Bronchial epithelial cell (primary cell): ENCODE results near the gene YY1AP1. TPM values are rescaled to one million over a fixed set of nuclear protein-coding genes. Genes with fewer than 3 reads are reported as not detected.
A peak's percentile ranks its signal among the peaks of the same experiment; 100 is the strongest.
"Not testable (repeated sequence)": the region's sequence is repeated elsewhere in the genome, so short reads cannot be mapped to it uniquely, and the experiment has no call there.

Experiments used
- DNase-seq: peaks from one replicate; pipeline ENCODE4 v3.0.0-alpha.2; 2010; ENCODE audit warnings: low read depth
- FAIRE-seq: peaks from 2 replicates; lab custom pipeline; 2011; peaks lifted over from hg19 to GRCh38; lab: Jason Lieb, UNC
- H3K27me3 ChIP-seq: 2 replicates; pipeline ENCODE4 v1.5.1; 2011; ENCODE audit warnings: low read length; ENCODE audit not compliant: control insufficient read depth, insufficient read depth
- H3K36me3 ChIP-seq: 2 replicates; pipeline ENCODE4 v1.5.1; 2011; ENCODE audit warnings: low read length; ENCODE audit not compliant: control insufficient read depth, insufficient read depth
- H3K4me3 ChIP-seq: 2 replicates; pipeline ENCODE4 v1.5.1; 2011; ENCODE audit warnings: mild to moderate bottlenecking, low read depth, low read length, control low read depth
- total RNA-seq: library from RNA; depleted of rRNA; stranded (reverse); fragments of >200 nt; gene quantifications from 2 replicates; pipeline ENCODE4 v1.2.1, GENCODE V29; 2014
- TF ChIP-seq, protein P1 (sequence below): IDR thresholded peaks from 2 replicates; pipeline ENCODE4 v1.5.1; 2011; ENCODE audit warnings: mild to moderate bottlenecking, moderate library complexity, low read length, control low read depth, inconsistent platforms; ENCODE audit not compliant: insufficient read depth, severe bottlenecking

YY1AP1 gene
- total RNA-seq, 1 donor from 2014 or later: 24.0 TPM

DNA sequence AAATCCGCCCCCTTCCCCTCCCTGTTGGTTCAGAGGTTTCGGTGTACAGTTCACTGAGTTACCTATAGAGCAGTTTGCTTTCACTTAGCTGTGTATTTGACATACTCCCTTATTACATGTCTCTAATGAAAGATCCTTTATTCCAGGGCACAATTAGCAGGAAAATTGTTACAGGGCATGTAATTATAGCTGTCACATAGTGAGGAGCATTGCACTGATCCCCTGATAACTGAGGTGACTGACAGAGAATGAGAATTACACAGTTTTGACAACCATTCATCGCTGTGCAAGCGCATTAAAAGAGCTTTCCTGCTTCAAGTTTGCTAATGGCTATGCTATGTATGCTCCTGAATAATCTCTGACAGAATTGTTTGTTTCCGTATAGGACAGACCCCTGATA, 27.2 kb upstream of the YY1AP1 start:
- Histone ChIP-seq H3K4me3 (no peak overlapping the region), H3K36me3 (no peaks in the 10 kb centered on the region), H3K27me3 (no peaks in the 10 kb centered on the region)
- DNase-seq: no peak
- FAIRE-seq: no peak
- TF ChIP-seq, protein P1, sequence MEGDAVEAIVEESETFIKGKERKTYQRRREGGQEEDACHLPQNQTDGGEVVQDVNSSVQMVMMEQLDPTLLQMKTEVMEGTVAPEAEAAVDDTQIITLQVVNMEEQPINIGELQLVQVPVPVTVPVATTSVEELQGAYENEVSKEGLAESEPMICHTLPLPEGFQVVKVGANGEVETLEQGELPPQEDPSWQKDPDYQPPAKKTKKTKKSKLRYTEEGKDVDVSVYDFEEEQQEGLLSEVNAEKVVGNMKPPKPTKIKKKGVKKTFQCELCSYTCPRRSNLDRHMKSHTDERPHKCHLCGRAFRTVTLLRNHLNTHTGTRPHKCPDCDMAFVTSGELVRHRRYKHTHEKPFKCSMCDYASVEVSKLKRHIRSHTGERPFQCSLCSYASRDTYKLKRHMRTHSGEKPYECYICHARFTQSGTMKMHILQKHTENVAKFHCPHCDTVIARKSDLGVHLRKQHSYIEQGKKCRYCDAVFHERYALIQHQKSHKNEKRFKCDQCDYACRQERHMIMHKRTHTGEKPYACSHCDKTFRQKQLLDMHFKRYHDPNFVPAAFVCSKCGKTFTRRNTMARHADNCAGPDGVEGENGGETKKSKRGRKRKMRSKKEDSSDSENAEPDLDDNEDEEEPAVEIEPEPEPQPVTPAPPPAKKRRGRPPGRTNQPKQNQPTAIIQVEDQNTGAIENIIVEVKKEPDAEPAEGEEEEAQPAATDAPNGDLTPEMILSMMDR: no peak

GRCh38 chr1:155715056-155715455, 26.5 kb upstream of the YY1AP1 start:
- H3K36me3 ChIP-seq, FAIRE-seq, DNase-seq, H3K27me3 ChIP-seq, H3K4me3 ChIP-seq: not testable (repeated sequence)

GRCh38 chr1:155713075-155713474, 24.5 kb upstream of the YY1AP1 start:
- Histone ChIP-seq H3K27me3 (no peaks in the 10 kb centered on the region), H3K4me3 (no peak overlapping the region), H3K36me3 (peaks cover 1% of the 10 kb centered on the region)
- DNase-seq (no peak), FAIRE-seq (no peak)
- TF ChIP-seq, protein P1: no peak

GRCh38 chr1:155712636-155713035, 24.1 kb upstream of the YY1AP1 start:
- not testable (repeated sequence) for H3K27me3 ChIP-seq, H3K36me3 ChIP-seq, H3K4me3 ChIP-seq, DNase-seq, FAIRE-seq

- not testable (repeated sequence) for FAIRE-seq, H3K36me3 ChIP-seq, DNase-seq, H3K27me3 ChIP-seq, H3K4me3 ChIP-seq
Measured at GRCh38 chr1:155711457-155711856, 22.9 kb upstream of the YY1AP1 start.

GRCh38 chr1:155709391-155709790, 20.8 kb upstream of the YY1AP1 start:
- FAIRE-seq: no peak
- TF ChIP-seq, protein P1: no peak
- H3K36me3 ChIP-seq: peaks cover 1% of the 10 kb centered on the region
- no peak for DNase-seq
- H3K4me3 ChIP-seq: no peak overlapping the region
- H3K27me3 ChIP-seq: no peaks in the 10 kb centered on the region

DNA sequence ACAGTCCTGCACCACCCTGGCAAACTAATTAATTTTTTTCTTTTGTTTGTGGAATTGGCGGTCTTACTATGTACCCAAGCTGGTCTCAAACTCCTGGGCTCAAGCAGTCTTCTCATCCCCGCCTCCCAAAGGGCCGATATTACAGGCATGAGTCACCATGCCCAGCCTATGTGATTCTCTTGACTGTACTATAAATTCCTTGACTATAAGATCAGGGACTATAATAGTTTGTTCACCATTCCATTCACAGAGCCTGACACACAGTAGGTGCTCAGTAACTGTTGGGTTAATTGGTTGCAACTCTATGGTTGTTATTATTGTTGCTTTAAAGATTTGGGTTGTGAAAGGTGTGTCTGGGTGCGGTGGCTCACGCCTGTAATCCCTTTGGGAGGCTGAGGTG, 17.6 kb upstream of the YY1AP1 start:
- FAIRE-seq (no peak), DNase-seq (peak; percentile 55)
- TF ChIP-seq, protein P1: no peak
- H3K27me3 ChIP-seq: no peaks in the 10 kb centered on the region
- no peak overlapping the region for H3K4me3 ChIP-seq
- peaks cover 1% of the 10 kb centered on the region for H3K36me3 ChIP-seq

DNA sequence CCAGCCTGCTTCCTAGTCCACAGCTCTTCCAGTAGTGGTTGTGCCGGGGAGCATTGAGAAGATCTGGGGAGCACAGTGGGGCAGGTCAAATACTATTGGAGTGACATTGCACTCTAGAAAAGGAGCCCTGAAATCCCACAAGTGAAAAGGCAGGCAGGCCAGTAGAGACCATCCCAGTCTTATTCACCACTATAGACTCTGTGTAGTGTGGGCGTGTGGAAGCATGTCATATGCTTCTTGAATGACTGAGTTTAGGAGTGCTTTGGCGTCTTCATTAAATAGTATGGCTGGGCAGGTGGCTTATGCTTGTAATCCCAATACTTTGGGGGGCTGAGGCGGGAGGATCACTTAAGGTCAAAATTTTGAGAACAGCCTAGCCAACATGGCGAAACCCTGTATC, 15.8 kb upstream of the YY1AP1 start:
- not testable (repeated sequence) for FAIRE-seq, H3K27me3 ChIP-seq, H3K36me3 ChIP-seq, H3K4me3 ChIP-seq
- DNase-seq: peak; percentile 43
